Raji (cell line): Measurements from ENCODE around the gene SAMM50.

Source experiments
- POLR2A ChIP-seq: IDR thresholded peaks from 2 replicates; pipeline ENCODE4 v1.6.1; 2011; ENCODE audit warnings: low read depth, low read length, control low read depth; ENCODE audit not compliant: insufficient read depth

SAMM50 gene

DNA sequence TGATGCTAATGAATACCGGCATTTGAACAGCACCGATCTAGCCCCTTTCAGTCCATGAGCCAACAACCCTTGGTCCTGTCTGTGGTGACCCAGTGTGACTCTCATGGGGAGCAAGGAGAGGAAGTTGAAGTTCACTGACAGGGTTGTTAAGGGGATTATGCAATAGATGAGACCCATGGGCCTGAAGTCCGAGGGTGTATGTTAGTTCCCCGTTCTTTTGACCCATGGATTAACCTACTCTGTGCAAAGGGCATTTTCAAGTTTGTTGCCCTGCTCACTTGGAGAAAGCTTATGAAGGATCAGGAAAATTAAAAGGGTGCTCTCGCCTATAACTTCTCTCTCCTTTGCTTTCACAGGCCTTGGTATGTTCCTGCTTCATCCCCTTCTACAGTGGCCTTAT is 26.8 kb upstream of the SAMM50 start:
- no peak for TF ChIP-seq POLR2A

DNA sequence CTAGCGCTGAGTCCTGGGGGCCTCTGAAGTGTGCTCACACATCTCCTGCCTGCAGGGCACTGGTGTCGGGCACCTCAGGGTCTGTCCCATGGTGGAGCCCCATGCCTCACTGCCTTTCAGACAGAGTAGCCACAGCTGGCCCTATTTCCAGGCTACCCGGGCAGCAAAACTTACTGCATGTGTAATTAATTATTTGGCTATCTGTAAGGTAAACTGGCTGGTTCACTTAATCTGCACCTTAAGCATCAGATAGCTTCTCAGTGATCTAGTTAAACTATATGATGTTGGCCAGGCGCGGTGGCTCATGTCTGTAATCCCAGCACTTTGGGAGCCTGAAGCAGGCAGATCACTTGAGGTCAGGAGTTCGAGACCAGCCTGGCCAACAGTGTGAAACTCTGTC is 26.3 kb upstream of the SAMM50 start:
- TF ChIP-seq POLR2A, result no peak

DNA sequence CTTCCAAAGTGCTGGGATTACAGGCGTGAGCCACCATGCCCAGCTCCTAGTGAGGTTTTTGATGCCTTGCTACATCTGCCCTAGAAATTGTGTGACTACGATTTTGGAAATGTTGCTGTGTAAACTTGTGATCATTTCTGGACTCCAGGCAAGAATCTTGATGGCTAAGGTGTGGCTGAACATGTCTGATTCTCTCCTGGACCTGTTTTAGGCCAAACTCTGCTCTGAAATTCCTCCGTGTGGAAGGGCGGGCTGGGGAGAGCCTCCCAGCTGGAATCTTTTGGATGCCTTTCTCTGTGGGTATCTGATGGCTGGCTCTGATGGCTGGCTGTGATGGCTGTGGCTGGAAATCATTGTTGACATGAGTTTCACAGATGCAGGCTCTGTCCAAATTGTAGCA is 23.5 kb upstream of the SAMM50 start:
- TF ChIP-seq POLR2A, result no peak

DNA sequence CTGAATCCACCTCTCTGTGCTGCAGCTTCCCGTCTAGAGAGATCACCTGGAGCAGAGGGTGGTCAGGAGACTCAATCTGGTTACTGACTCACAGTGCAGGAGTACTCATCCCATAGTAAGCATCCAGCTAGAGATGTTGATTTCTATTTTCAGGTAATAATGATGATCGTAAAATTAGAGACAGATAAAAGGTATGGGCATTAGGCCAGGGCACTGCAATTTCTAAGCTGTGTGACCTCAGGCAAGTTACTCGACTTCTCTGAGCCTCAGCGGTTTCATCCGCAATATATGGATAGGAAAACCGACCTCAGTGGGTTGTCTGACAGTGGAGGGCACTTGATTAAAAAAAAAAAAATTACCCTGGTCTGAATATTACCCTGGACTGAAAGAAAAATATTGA is 13.8 kb upstream of the SAMM50 start:
- no peak for TF ChIP-seq POLR2A

DNA sequence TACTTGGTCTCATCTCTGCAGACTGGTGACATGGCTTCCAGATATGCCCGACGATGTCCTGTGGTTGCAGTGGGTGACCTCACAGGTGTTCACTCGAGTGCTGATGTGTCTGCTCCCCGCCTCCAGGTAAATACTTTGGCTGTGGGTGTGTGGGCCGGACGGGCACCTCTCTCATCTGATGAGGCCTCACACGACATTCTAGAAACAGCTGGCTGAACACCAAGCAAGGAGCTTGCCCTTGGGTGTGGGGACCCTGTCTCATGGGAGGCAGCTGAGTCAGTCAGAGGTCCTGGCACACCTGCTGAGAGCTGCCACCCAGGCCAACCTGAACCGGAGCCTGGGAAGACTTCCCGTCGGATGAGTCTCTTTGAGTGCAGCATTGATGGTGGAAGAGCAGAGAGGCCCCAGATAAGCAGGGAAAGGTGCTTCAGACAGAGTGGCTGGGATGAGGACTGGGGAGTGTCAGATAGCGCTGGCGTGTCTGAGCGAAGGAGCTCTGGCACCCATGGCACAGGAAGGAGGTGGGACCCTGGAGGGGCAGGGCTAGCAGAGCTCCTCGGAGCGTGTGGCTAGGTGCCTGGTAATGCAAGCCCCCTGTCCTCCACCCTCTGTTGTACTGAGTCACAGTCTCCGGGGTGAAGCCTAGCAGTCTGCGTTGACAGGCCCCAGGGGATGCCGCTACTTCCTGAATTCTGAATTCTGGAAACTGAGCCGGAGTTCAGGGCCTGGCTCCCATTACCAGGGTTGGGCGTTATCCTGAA is 10.4 kb upstream of the SAMM50 start:
- no peak for TF ChIP-seq POLR2A

DNA sequence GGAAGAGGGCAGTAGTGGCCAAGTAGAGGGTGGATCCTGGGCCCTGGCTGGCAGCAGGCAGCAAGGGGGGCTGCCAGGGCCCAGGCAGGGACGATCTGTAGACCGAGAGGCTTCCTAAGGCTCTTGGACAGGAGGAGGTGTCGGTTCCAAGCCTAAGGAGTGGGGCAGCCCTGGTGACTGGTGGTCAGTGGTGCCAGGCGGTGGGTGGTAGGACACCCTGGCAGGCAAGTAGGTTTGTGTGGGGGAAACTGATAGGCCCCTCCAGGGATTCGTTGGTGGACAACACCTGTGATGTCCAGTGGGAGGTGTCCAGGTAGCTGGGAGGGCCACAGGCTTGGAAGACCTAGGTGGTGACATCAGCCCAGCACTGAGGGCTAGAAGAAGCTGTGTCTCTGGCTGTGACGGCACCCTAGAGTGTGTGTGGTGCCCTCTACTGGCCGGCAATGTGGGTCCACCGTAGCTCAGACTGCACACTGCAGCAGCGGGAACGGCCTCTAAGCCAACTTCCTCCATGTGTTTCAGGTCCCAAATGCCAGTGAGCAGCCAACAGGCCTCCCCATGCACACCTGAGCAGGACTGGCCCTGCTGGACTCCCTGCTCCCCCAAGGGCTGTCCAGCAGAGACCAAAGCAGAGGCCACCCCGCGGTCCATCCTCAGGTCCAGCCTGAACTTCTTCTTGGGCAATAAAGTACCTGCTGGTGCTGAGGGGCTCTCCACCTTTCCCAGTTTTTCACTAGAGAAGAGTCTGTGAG is 9.4 kb upstream of the SAMM50 start:
- no peak for TF ChIP-seq POLR2A

DNA sequence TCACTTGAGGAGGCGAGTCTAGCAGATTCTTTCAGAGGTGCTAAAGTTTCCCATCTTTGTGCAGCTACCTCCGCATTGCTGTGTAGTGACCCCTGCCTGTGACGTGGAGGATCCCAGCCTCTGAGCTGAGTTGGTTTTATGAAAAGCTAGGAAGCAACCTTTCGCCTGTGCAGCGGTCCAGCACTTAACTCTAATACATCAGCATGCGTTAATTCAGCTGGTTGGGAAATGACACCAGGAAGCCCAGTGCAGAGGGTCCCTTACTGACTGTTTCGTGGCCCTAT is 8.9 kb upstream of the SAMM50 start:
- TF ChIP-seq POLR2A, result no peak

DNA sequence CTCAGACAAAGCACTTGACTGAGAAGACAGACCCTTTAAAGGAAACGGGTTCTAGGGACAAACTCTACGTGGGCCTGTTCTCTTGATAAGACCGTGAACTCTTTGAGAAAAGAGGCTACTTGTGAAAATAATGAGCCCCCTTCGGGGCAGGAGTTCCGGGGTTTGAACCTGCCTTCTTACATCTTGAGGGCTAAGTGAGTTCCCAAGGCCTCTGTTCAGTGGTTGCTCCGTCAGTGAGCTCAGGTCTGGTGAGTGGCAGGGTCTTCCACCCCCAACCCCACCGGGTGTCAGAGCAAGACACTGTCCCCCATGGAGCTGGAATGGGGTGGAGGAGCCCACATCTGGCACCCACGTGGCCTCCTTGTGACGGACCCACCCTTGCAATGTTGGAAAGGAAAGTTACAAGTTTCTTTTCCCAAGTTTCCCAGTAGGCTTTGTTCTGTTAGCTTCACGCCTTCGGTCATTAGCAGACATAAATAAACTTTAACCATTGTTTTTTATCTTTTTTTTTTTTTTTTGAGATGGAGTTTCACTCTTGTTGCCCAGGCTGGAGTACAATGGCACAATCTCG is 6.3 kb upstream of the SAMM50 start:
- no peak for TF ChIP-seq POLR2A

DNA sequence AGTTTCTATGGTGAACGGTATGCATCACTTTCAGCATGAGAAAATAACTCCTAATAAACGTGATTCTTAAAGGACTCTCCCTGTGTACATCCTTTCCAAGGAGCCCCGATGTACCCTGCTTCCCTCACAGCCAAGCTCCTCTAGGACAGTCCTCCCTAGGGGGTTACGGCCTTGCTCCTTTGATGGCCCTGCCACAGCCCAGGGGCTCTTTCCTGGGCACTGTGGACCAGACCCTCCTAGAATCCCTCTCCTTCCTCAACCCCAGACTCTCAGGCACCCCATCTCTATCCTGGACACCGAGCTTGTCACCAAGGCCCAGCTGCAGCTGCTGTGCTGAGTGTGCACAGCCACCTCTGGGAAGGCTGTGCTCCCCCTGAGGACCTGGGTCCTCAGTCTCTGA is 3.9 kb upstream of the SAMM50 start:
- TF ChIP-seq POLR2A, result no peak

DNA sequence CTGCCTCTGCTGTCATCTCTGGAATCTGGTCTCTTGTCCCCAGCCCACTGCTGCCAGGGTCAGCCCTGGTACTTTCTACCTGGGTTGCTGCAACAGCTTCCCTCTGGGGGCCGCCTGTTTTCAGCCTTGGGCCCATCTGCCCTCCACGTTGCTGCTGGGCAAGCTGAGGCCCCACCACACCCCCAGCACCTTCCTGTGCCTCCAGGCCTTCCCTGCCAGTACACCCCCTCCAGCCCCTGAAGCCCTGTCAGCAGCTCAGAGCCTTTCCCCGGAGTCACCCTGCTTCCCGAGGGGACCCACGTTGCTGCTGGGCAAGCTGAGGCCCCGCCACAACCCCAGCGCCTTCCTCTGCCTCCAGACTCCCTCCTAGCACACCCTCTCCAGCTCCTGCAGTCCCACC is 3.3 kb upstream of the SAMM50 start:
- no peak for TF ChIP-seq POLR2A

DNA sequence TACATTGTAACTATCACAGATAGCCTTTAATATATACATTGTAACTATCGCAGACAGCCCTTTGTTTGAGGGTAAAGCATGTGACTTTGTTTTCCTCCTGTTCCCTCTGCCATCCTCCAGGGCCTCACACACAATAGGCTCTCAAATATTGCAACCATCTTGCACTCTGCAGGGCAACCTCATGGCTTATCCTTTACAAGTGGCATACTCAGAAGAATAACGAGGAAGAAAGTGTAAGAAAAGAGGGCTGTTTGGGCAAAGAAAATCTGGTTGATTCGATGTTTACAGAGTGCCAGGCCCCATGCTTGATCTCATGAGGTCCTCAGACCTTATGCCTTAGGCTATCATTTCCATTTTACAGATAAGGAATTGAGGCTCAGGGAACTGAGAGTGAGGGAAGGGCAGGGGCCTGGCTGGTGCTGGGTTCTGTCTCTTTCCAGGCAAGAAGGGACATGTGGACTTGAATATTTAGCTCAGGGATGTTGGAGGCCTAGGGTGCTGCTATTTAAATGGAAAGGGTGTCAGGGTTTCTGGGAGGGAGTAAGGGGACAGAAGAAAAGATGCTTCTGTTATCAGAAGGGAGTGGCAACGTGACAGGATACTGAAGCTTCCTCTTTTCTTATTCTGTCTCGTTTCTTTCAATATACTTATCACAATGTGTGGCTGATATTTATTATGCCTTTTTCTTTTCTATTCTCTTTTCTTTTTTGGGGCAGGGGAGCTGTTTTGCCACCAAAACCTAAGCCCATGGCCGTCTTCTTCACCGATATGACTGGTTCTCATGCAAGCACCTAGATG is 1.1 kb upstream of the SAMM50 start:
- TF ChIP-seq POLR2A, result no peak

DNA sequence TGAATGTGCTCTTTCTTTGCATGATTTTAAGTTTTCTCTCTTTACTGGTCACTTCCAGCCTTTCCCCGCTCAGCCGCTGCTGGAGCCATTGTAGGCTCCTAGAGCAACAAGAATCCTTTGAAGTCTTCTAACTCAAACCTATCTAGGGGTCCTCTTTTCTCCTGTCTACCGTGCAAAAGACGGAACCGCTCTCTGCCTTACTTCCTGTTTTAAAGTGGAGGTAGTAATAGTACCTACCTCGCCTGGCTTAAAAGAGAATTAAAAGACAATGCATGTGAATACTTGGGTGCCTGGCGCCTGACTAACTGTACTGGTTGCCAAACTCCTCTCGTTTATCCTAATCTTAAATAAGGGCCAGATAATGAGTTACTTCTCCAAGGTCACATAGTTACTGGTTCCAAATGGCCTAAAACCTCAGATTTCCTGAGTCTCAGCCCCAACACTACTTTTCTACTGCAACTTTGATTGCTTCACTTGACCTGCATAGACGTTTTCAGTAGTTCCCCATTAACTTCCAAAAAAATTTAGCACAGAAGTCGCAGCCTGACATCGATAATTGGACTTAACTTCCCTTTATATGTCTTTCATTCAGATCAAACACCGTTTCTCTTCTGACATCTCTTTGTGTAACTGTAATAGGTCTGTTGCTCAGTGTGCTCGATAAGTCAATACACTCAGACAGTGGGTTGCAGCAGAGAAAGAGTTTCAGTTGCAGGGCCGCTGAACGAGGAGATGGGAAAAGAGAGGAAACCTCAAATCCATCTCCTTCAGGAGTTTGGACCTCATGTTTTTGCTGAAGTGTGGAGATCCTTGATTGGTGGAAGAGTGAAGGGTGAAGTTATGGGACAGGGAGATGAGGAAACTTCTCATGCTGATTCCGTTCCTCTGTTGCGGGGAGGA is 891 bp downstream of the SAMM50 start:
- TF ChIP-seq POLR2A, result no peak

DNA sequence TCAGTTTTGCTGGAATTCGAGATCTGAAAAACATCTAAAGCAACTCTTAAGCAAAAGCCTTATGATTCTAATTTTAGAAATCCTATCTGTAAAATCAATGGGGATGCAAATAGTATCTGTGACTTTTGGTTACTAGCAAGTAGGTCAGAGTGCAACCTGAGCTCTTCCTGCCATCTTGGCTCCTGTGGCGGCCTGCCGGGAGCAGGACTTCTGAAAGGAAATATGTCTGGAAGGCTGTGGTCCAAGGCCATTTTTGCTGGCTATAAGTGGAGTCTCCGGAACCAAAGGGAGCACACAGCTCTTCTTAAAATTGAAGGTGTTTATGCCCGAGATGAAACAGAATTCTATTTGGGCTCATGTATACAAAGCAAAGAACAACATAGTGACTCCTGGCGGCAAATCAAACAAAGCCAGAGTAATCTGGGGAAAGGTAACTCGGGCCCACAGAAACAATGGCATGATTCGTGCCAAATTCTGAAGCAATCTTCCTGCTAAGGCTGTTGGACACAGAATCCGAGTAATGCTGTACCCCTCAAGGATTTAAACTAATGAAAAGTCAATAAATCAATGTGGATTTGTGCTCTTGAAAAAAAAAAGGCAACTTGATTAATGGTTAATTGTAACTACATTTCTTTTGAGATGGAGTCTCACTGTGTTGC is 1.7 kb downstream of the SAMM50 start:
- no peak for TF ChIP-seq POLR2A

DNA sequence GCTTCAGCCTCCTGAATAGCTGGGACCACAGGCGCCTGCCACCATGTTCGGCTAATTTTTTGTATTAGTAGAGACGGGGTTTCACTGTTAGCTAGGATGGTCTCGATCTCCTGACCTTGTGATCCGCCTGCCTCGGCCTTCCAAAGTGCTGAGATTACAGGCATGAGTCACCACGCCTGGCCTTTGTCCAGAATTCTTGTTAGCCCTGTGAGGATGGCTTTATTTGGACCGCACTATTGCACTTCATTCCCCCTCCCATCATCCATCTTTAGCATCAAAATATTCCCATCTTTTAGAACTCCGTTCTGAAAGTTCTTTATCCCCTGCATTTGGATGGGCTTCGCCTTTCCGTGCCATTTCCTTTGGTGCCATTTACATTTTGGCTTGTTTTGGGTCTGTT is 2.6 kb downstream of the SAMM50 start:
- TF ChIP-seq POLR2A, result no peak
